Adrenal gland (tissue), 12 donors: ENCODE measurements around the gene PSD2. TPM values are rescaled to one million over a fixed set of nuclear protein-coding genes. Genes with fewer than 3 reads are reported as not detected.

Experiments
- DNase-seq, 7 donors: peaks; one replicate each; pipeline ENCODE4 v3.0.0-alpha.2; 2019 to 2020
- H3K27ac ChIP-seq, 5 donors: fragments of 200-600 bp; sonication (generic) in 4 of 5; 1 replicate in 3 of 5; 2 replicates in 2 of 5; pipeline versions ENCODE4 v1.5.1 to v1.8.0; 2016 to 2020; ENCODE audit warnings: mild to moderate bottlenecking in 1 of 5
- H3K27me3 ChIP-seq: fragments of 200-600 bp; 2 replicates; pipeline ENCODE4 v1.8.0; 2021
- H3K36me3 ChIP-seq, 2 donors: fragments of 200-600 bp; replicated peaks in 1 of 2; 1 replicate in 1 of 2; 2 replicates in 1 of 2; pipeline versions ENCODE4 v1.5.1 to v1.8.0; 2018 to 2022
- H3K4me1 ChIP-seq, 2 donors: fragments of 200-600 bp; replicated peaks in 1 of 2; 1 replicate in 1 of 2; 2 replicates in 1 of 2; pipeline versions ENCODE4 v1.5.1 to v1.8.0; 2018 to 2021
- H3K4me3 ChIP-seq, 4 donors: fragments of 200-600 bp; sonication (generic) in 3 of 4; one replicate each; pipeline ENCODE4 v1.5.1; 2016 to 2018
- H3K9me3 ChIP-seq, 3 donors: fragments of 200-600 bp; sonication (generic) in 1 of 3; replicated peaks in 1 of 3; 1 replicate in 2 of 3; 2 replicates in 1 of 3; pipeline versions ENCODE4 v1.5.1 to v1.8.0; 2016 to 2021
- CTCF ChIP-seq, 6 experiments: fragments of 450-650 bp in 4 of 6; fragments of 200-600 bp in 2 of 6; sonication (generic) in 1 of 6; IDR thresholded peaks; 1 replicate in 5 of 6; 2 replicates in 1 of 6; pipeline versions ENCODE4 v1.5.1 to v1.8.0; 2016 to 2021; ENCODE audit warnings: antibody characterized with exemption in 6 of 6, mild to moderate bottlenecking in 2 of 6, moderate library complexity in 1 of 6
- POLR2A ChIP-seq, 2 donors: fragments of 450-650 bp; IDR thresholded peaks; one replicate each; pipeline ENCODE4 v1.6.1; 2017; ENCODE audit warnings: antibody characterized with exemption in 2 of 2, mild to moderate bottlenecking in 2 of 2, moderate library complexity in 1 of 2
- WGBS, 4 donors: extraction: QIAGEN DNeasy Blood & Tissue Kit in 2 of 4; methylation state at CpG; one replicate each; pipeline versions ENCODE4 v1.1.5 to v1.1.7; 2013 to 2017; 5-methylcytosine and 5-hydroxymethylcytosine counted together
- intact Hi-C, 2 donors: fragments of 100-400 bp; cut with DNase I; formaldehyde crosslinking; loops; one replicate each; pipeline versions ENCODE4 v1.14.1 to v1.15.0; 2022 to 2023
- polyA plus RNA-seq, 3 donors: library from polyadenylated mRNA; stranded (reverse); fragments of 200-250 nt in 2 of 3; fragments of 350-450 nt in 1 of 3; fragmentation: Illumina TruSeq in 1 of 3; extraction: RNeasy Lipid Tissue Mini Kit (QIAGEN cat#74804) in 1 of 3; gene quantifications; one replicate each; pipeline ENCODE4 v1.2.3, GENCODE V29; 2013 to 2014
- total RNA-seq, 9 donors: library from RNA; depleted of rRNA in 4 of 9; stranded (reverse); fragments of >200 nt in 4 of 9; fragments of 120-200 nt in 1 of 9; fragmentation: NEBNext Ultra II Directional in 1 of 9; extraction: Animal tissue kit (Norgen Biotek cat#: 25700) in 1 of 9; gene quantifications; one replicate each; pipeline versions ENCODE4 v1.1.0 to v1.2.4, GENCODE V29; 2013 to 2023
- donor health status: healthy with polysubstance abuse.
- donor health status: Bipolar disorder and iron deficiency.
- donor health status: DM: yes; HTN: yes; CAD: no.
- donor health status: DM: no; HTN: no; CAD: no.
- donor health status: DM: no; HTN: no; CAD: no.
- donor health status: DM: yes; HTN: yes; CAD: no.

Gene PSD2
- total and polyA plus RNA-seq, 12 donors: 0.11 to 0.46 (median 0.24) TPM; not detected in 5

- WGBS, 4 donors: 79 to 88% (median 87%) methylated on average over 7 to 8 of the region's 8 CpGs
- no peaks in the 10 kb centered on the region for H3K36me3 ChIP-seq
- TF ChIP-seq POLR2A (IDR thresholded peaks at IDR 0.05) (no peak), CTCF (IDR thresholded peaks at IDR 0.05) (no peak)
- DNase-seq: no peak
- intact Hi-C loops: loop anchor here (5.0 kb wide), 1 partner anchor 53 kb away; no protein-coding TSS in a partner anchor
- H3K4me3 ChIP-seq: no peak overlapping the region
- no peaks in the 10 kb centered on the region for H3K4me1 ChIP-seq
- H3K9me3 ChIP-seq: no peaks in the 10 kb centered on the region
- H3K27me3 ChIP-seq: no peaks in the 10 kb centered on the region
- no peak overlapping the region for H3K27ac ChIP-seq
Observed at GRCh38 chr5:139839918-139840317, 44.3 kb downstream of the PSD2 start.

- DNase-seq: no peak
- no peaks in the 10 kb centered on the region for H3K9me3 ChIP-seq
- TF ChIP-seq POLR2A (IDR thresholded peaks at IDR 0.05): no peak
- TF ChIP-seq CTCF (IDR thresholded peaks at IDR 0.05): no peak
- no peak overlapping the region for H3K27ac ChIP-seq
- intact Hi-C loops: loop anchor here (5.0 kb wide), 1 partner anchor 54 kb away; no protein-coding TSS in a partner anchor
- H3K4me3 ChIP-seq: no peak overlapping the region
- no peaks in the 10 kb centered on the region for H3K4me1 ChIP-seq
- H3K36me3 ChIP-seq: no peaks in the 10 kb centered on the region
- H3K27me3 ChIP-seq: no peaks in the 10 kb centered on the region
- WGBS, 4 donors: 73 to 81% (median 79%) methylated on average over 4 of the region's 4 CpGs
Observed at GRCh38 chr5:139841549-139841948, 45.9 kb downstream of the PSD2 start.

- no peaks in the 10 kb centered on the region for H3K27me3 ChIP-seq
- WGBS, 4 donors: 84 to 90% (median 88%) methylated on average over 7 of the region's 7 CpGs
- intact Hi-C loops: loop anchor here (5.0 kb wide), 1 partner anchor 55 kb away; no protein-coding TSS in a partner anchor
- H3K4me3 ChIP-seq: no peak overlapping the region
- H3K9me3 ChIP-seq: no peaks in the 10 kb centered on the region
- no peaks in the 10 kb centered on the region for H3K4me1 ChIP-seq
- no peaks in the 10 kb centered on the region for H3K36me3 ChIP-seq
- TF ChIP-seq CTCF (IDR thresholded peaks at IDR 0.05) (no peak), POLR2A (IDR thresholded peaks at IDR 0.05) (no peak)
- H3K27ac ChIP-seq: no peak overlapping the region
- DNase-seq: no peak
Observed at GRCh38 chr5:139842321-139842720, 46.7 kb downstream of the PSD2 start.

- Histone ChIP-seq H3K36me3 (no peaks in the 10 kb centered on the region), H3K4me3 (no peak overlapping the region), H3K27me3 (no peaks in the 10 kb centered on the region), H3K9me3 (no peaks in the 10 kb centered on the region), H3K27ac (no peak overlapping the region), H3K4me1 (no peaks in the 10 kb centered on the region)
- 14 to 60% (median 40%) methylated on average over 5 of the region's 5 CpGs for WGBS, 4 donors
- no peak for DNase-seq
- TF ChIP-seq CTCF (IDR thresholded peaks at IDR 0.05) (no peak), POLR2A (IDR thresholded peaks at IDR 0.05) (no peak)
- intact Hi-C loops: loop anchor here (5.0 kb wide), 1 partner anchor 57 kb away; no protein-coding TSS in a partner anchor
Observed at GRCh38 chr5:139843991-139844390, 48.4 kb downstream of the PSD2 start.
